Neural cell (in vitro differentiated cells): ENCODE measurements around the gene HAVCR1. TPM values are rescaled to one million over a fixed set of nuclear protein-coding genes. Genes with fewer than 3 reads are reported as not detected.

Source experiments
- H2AFZ ChIP-seq: fragments of 200-600, 300-800 bp; sonication (generic), shearing (Covaris generic); 2 replicates; pipeline ENCODE4 v1.6.0; 2014; ENCODE audit warnings: low read depth, mild to moderate bottlenecking, antibody characterized with exemption, low read length, moderate library complexity
- H3F3A ChIP-seq: fragments of 200-600 bp; shearing (Covaris generic); 2 replicates; pipeline ENCODE4 v1.6.1; 2016; ENCODE audit warnings: mild to moderate bottlenecking, moderate library complexity, mixed read lengths, antibody characterized with exemption, low read length; ENCODE audit not compliant: insufficient read depth, poor library complexity, severe bottlenecking
- H3K27ac ChIP-seq: fragments of 200-600, 300-800 bp; sonication (generic), shearing (Covaris generic); 2 replicates; pipeline ENCODE4 v1.5.1; 2014; ENCODE audit warnings: mild to moderate bottlenecking, low read length, moderate library complexity
- H3K27me3 ChIP-seq: fragments of 300-800, 200-600 bp; sonication (generic), shearing (Covaris generic); 2 replicates; pipeline ENCODE4 v1.6.0; 2014; ENCODE audit warnings: mild to moderate bottlenecking, low read depth, low read length, moderate library complexity; ENCODE audit not compliant: insufficient read depth
- H3K36me3 ChIP-seq: fragments of 300-800, 200-600 bp; sonication (generic), shearing (Covaris generic); 2 replicates; pipeline ENCODE4 v1.5.1; 2014; ENCODE audit warnings: mild to moderate bottlenecking, antibody characterized with exemption, low read length, moderate library complexity; ENCODE audit not compliant: insufficient read depth
- H3K4me2 ChIP-seq: fragments of 300-800, 200-600 bp; sonication (generic), shearing (Covaris generic); 2 replicates; pipeline ENCODE4 v1.6.0; 2014; ENCODE audit warnings: mild to moderate bottlenecking, low read length
- H3K4me3 ChIP-seq: fragments of 300-800, 200-600 bp; sonication (generic), shearing (Covaris generic); 2 replicates; pipeline ENCODE4 v1.5.1; 2014; ENCODE audit warnings: mild to moderate bottlenecking, low read length, moderate library complexity
- H3K79me2 ChIP-seq: fragments of 200-600 bp; shearing (Covaris generic); replicated peaks from 2 replicates; pipeline ENCODE4 v1.6.0; 2014; ENCODE audit warnings: mild to moderate bottlenecking, low read length, moderate library complexity; ENCODE audit not compliant: insufficient read depth
- H3K9ac ChIP-seq: fragments of 300-800, 200-600 bp; sonication (generic), shearing (Covaris generic); 2 replicates; pipeline ENCODE4 v1.6.1; 2016; ENCODE audit warnings: mild to moderate bottlenecking, low read length, mixed read lengths
- H3K9me2 ChIP-seq: fragments of 200-600 bp; shearing (Covaris generic); 2 replicates; pipeline ENCODE4 v1.6.1; 2016; ENCODE audit warnings: mild to moderate bottlenecking, low read length, mixed read lengths; ENCODE audit not compliant: insufficient read depth
- H3K9me3 ChIP-seq: fragments of 200-600, 300-800 bp; sonication (generic), shearing (Covaris generic); 2 replicates; pipeline ENCODE4 v1.6.1; 2016; ENCODE audit warnings: mild to moderate bottlenecking, mixed run types, low read length, moderate library complexity, mixed read lengths
- H4K20me1 ChIP-seq: fragments of 200-600 bp; shearing (Covaris generic); 2 replicates; pipeline ENCODE4 v1.6.1; 2016; ENCODE audit warnings: mild to moderate bottlenecking, mixed run types; ENCODE audit not compliant: insufficient read depth
- CTCF ChIP-seq: fragments of 450-650 bp; IDR thresholded peaks from 2 replicates; pipeline ENCODE4 v1.5.1; 2014; ENCODE audit warnings: antibody characterized with exemption, mild to moderate bottlenecking, moderate library complexity; ENCODE audit not compliant: poor library complexity, severe bottlenecking
- EP300 ChIP-seq: fragments of 450-650 bp; conservative IDR thresholded peaks from 2 replicates; pipeline ENCODE4 v1.6.1; 2014; ENCODE audit warnings: antibody characterized with exemption, mild to moderate bottlenecking, moderate library complexity; ENCODE audit not compliant: poor library complexity, severe bottlenecking
- EZH2 ChIP-seq: fragments of 200-600, 300-800 bp; shearing (Covaris generic), sonication (generic); IDR thresholded peaks from 2 replicates; pipeline ENCODE4 v1.6.1; 2014; ENCODE audit warnings: antibody characterized with exemption, low read length, borderline replicate concordance, mild to moderate bottlenecking; ENCODE audit not compliant: insufficient read depth, poor library complexity, severe bottlenecking
- MXI1 ChIP-seq: fragments of 450-650 bp; conservative IDR thresholded peaks from 2 replicates; pipeline ENCODE4 v1.6.1; 2014; ENCODE audit warnings: antibody characterized with exemption, mild to moderate bottlenecking; ENCODE audit not compliant: poor library complexity, severe bottlenecking
- POLR2AphosphoS5 ChIP-seq: IDR thresholded peaks from 2 replicates; pipeline ENCODE4 v1.6.1; 2012
- RAD21 ChIP-seq: fragments of 450-650 bp; conservative IDR thresholded peaks from 2 replicates; pipeline ENCODE4 v1.6.1; 2014; ENCODE audit warnings: antibody characterized with exemption, mild to moderate bottlenecking, moderate library complexity
- REST ChIP-seq: IDR thresholded peaks from 2 replicates; pipeline ENCODE4 v1.6.1; 2012; ENCODE audit warnings: borderline replicate concordance
- SMC3 ChIP-seq: fragments of 450-650 bp; conservative IDR thresholded peaks from 2 replicates; pipeline ENCODE4 v1.6.1; 2014; ENCODE audit warnings: antibody characterized with exemption, mild to moderate bottlenecking, moderate library complexity; ENCODE audit not compliant: poor library complexity
- TAF1 ChIP-seq: IDR thresholded peaks from 2 replicates; pipeline ENCODE4 v1.6.1; 2012; ENCODE audit warnings: low read depth
- polyA plus RNA-seq: library from polyadenylated mRNA; depleted of rRNA; stranded (reverse); fragments of >200 nt; gene quantifications from 2 replicates; pipeline ENCODE4 v1.2.3, GENCODE V29; 2014

The HAVCR1 gene
- polyA plus RNA-seq, 1 donor from 2014 or later, result not detected

- Histone ChIP-seq H3K4me2 (no peak overlapping the region), H3K27ac (no peak overlapping the region), H3F3A (no peaks in the 10 kb centered on the region), H3K9ac (no peak overlapping the region), H3K9me3 (no peaks in the 10 kb centered on the region), H3K9me2 (no peaks in the 10 kb centered on the region), H4K20me1 (no peaks in the 10 kb centered on the region), H3K79me2 (no peaks in the 10 kb centered on the region), H3K4me3 (no peak overlapping the region), H3K36me3 (no peaks in the 10 kb centered on the region), H3K27me3 (no peaks in the 10 kb centered on the region), H2AFZ (no peak overlapping the region)
- TF ChIP-seq POLR2AphosphoS5 (no peak), CTCF (no peak), MXI1 (no peak), REST (no peak), SMC3 (no peak), RAD21 (no peak), TAF1 (no peak), EP300 (no peak), EZH2 (no peak)
Observed at GRCh38 chr5:157080286-157080685, 21.4 kb upstream of the HAVCR1 start.

GRCh38 chr5:157076558-157076957 lies 17.6 kb upstream of the HAVCR1 start:
- no peaks in the 10 kb centered on the region for H3F3A ChIP-seq
- no peak overlapping the region for H3K4me2 ChIP-seq
- H4K20me1 ChIP-seq, result no peaks in the 10 kb centered on the region
- H3K4me3 ChIP-seq, result no peak overlapping the region
- H3K9me2 ChIP-seq, result no peaks in the 10 kb centered on the region
- TF ChIP-seq SMC3, result no peak
- no peak for TF ChIP-seq TAF1
- no peak for TF ChIP-seq MXI1
- no peak for TF ChIP-seq POLR2AphosphoS5
- TF ChIP-seq REST, result no peak
- TF ChIP-seq EP300, result no peak
- no peak for TF ChIP-seq EZH2
- TF ChIP-seq CTCF, result no peak
- TF ChIP-seq RAD21, result no peak
- no peaks in the 10 kb centered on the region for H3K27me3 ChIP-seq
- no peaks in the 10 kb centered on the region for H3K36me3 ChIP-seq
- H3K9me3 ChIP-seq, result no peaks in the 10 kb centered on the region
- H3K9ac ChIP-seq, result no peak overlapping the region
- H3K27ac ChIP-seq, result no peak overlapping the region
- H2AFZ ChIP-seq, result no peak overlapping the region
- no peaks in the 10 kb centered on the region for H3K79me2 ChIP-seq
